ENCODE results near the gene RAD21L1. TPM values are rescaled to one million over a fixed set of nuclear protein-coding genes. Genes with fewer than 3 reads are reported as not detected.
A peak's percentile ranks its signal among the peaks of the same experiment; 100 is the strongest.

RAD21L1 gene
- total RNA-seq, 2 donors from 2014 or later, result not detected

- no peak for TF ChIP-seq CTCF (IDR thresholded peaks at IDR 0.05)
- Histone ChIP-seq H3K9me3 (no peaks in the 10 kb centered on the region), H3K4me1 (peaks cover 0 to 12% of the 10 kb centered on the region in 2 donors), H3K27me3 (no peaks in the 10 kb centered on the region), H3K4me3 (no peak overlapping the region), H3K27ac (no peak overlapping the region), H3K36me3 (no peaks in the 10 kb centered on the region)
- DNase-seq (ENCODE audit: low spot score), result no peak
Observed at GRCh38 chr20:1224205-1224890, 1.5 kb upstream of the RAD21L1 start.

GRCh38 chr20:1225263-1225782, 521 bp upstream of the RAD21L1 start:
- peaks cover 0 to 12% of the 10 kb centered on the region in 2 donors for H3K4me1 ChIP-seq
- H3K9me3 ChIP-seq, result no peaks in the 10 kb centered on the region
- H3K27ac ChIP-seq, result no peak overlapping the region
- TF ChIP-seq CTCF (IDR thresholded peaks at IDR 0.05), result no peak
- no peaks in the 10 kb centered on the region for H3K36me3 ChIP-seq
- H3K4me3 ChIP-seq, result peak overlapping the region; percentile 41 to 82
- DNase-seq (ENCODE audit: low spot score), result no peak
- H3K27me3 ChIP-seq, result no peaks in the 10 kb centered on the region

- no peaks in the 10 kb centered on the region for H3K36me3 ChIP-seq
- H3K9me3 ChIP-seq, result no peaks in the 10 kb centered on the region
- H3K4me3 ChIP-seq, result no peak overlapping the region
- TF ChIP-seq CTCF (IDR thresholded peaks at IDR 0.05), result no peak
- DNase-seq (ENCODE audit: low spot score), result no peak
- H3K27me3 ChIP-seq, result no peaks in the 10 kb centered on the region
- peaks cover 0 to 12% of the 10 kb centered on the region in 2 donors for H3K4me1 ChIP-seq
- H3K27ac ChIP-seq, result no peak overlapping the region
Observed at GRCh38 chr20:1229541-1229940, 3.7 kb downstream of the RAD21L1 start.

- Histone ChIP-seq H3K27me3 (no peaks in the 10 kb centered on the region), H3K9me3 (no peaks in the 10 kb centered on the region)
Observed at GRCh38 chr20:1232286-1233111, 6.7 kb downstream of the RAD21L1 start.

GRCh38 chr20:1240549-1240948, 14.7 kb downstream of the RAD21L1 start:
- H3K4me1 ChIP-seq, result no peaks in the 10 kb centered on the region
- H3K36me3 ChIP-seq, result no peaks in the 10 kb centered on the region
- H3K9me3 ChIP-seq, result no peaks in the 10 kb centered on the region
- no peak overlapping the region for H3K27ac ChIP-seq
- no peak overlapping the region for H3K4me3 ChIP-seq
- no peak for DNase-seq (ENCODE audit: low spot score)
- TF ChIP-seq CTCF (IDR thresholded peaks at IDR 0.05), result no peak
- no peaks in the 10 kb centered on the region for H3K27me3 ChIP-seq

More at GRCh38 chr20:1232286-1233111, 6.7 kb downstream of the RAD21L1 start:
- no peaks in the 10 kb centered on the region for H3K36me3 ChIP-seq
- TF ChIP-seq CTCF (IDR thresholded peaks at IDR 0.05), result no peak
- H3K4me1 ChIP-seq, result no peaks in the 10 kb centered on the region
- no peak for DNase-seq (ENCODE audit: low spot score)
- H3K4me3 ChIP-seq, result no peak overlapping the region
- no peak overlapping the region for H3K27ac ChIP-seq

Data from right atrium auricular region (tissue), 2 donors.